B cell (primary cell): ENCODE measurements around the gene C3orf18. TPM values are rescaled to one million over a fixed set of nuclear protein-coding genes. Genes with fewer than 3 reads are reported as not detected.

Experiments
- ATAC-seq: fragments of 200-7000 bp; cut with Tn5 transposase; one replicate; pipeline ENCODE4 v1.10.0; 2021; ENCODE audit warnings: low read depth, mild to moderate bottlenecking, moderate number of reproducible peaks, moderate library complexity
- CTCF ChIA-PET: fragments of 350-600 bp; sonication (Branson Sonifier 250); formaldehyde crosslinking; loops from one replicate; lab custom pipeline; 2021; ENCODE audit warnings: antibody characterized with exemption, inconsistent platforms; lab: Charles Lee
- POLR2A ChIA-PET: fragments of 350-600 bp; sonication (Branson Sonifier 250); formaldehyde crosslinking; loops from one replicate; lab custom pipeline; 2021; ENCODE audit warnings: antibody characterized with exemption; lab: Charles Lee
- DNase-seq: peaks from one replicate; pipeline ENCODE4 v3.0.0; 2013
- H2AFZ ChIP-seq: 2 replicates; pipeline ENCODE4 v1.6.1; 2012; ENCODE audit warnings: mild to moderate bottlenecking, low read depth, low read length; ENCODE audit not compliant: insufficient read depth, poor library complexity, severe bottlenecking
- H3K27ac ChIP-seq, 2 donors: 1 replicate in 1 of 2; 2 replicates in 1 of 2; pipeline ENCODE4 v1.5.1; 2012 to 2013; ENCODE audit warnings: low read length in 2 of 2, mild to moderate bottlenecking in 2 of 2, moderate library complexity in 1 of 2
- H3K27me3 ChIP-seq, 4 experiments: fragments of 200-600 bp in 1 of 4; sonication (generic) in 1 of 4; replicated peaks in 1 of 4; 1 replicate in 2 of 4; 2 replicates in 2 of 4; pipeline versions ENCODE4 v1.6.1 to v1.7.0; 2013 to 2016; ENCODE audit warnings: low read length in 3 of 4, mild to moderate bottlenecking in 2 of 4, mixed read lengths in 1 of 4, moderate library complexity in 1 of 4; ENCODE audit not compliant: insufficient read depth in 4 of 4, control insufficient read depth in 3 of 4; ENCODE audit errors: control extremely low read depth in 1 of 4
- H3K36me3 ChIP-seq, 2 experiments: replicated peaks in 1 of 2; 1 replicate in 1 of 2; 2 replicates in 1 of 2; pipeline versions ENCODE4 v1.6.1 to v1.7.1; 2013; ENCODE audit warnings: low read length in 1 of 2; ENCODE audit not compliant: insufficient read depth in 2 of 2, control insufficient read depth in 1 of 2; ENCODE audit errors: control extremely low read depth in 1 of 2, extremely low read depth in 1 of 2
- H3K4me1 ChIP-seq, 2 donors: fragments of 200-600 bp in 1 of 2; sonication (generic) in 1 of 2; 1 replicate in 1 of 2; 2 replicates in 1 of 2; pipeline versions ENCODE4 v1.5.1 to v1.6.1; 2013 to 2017; ENCODE audit warnings: low read length in 2 of 2; ENCODE audit not compliant: control insufficient read depth in 2 of 2, insufficient read depth in 2 of 2
- H3K4me2 ChIP-seq: replicated peaks from 2 replicates; pipeline ENCODE3; 2012; ENCODE audit warnings: mild to moderate bottlenecking, low read depth, low read length; ENCODE audit not compliant: poor library complexity, severe bottlenecking
- H3K4me3 ChIP-seq, 5 experiments: fragments of 200-600 bp in 1 of 5; sonication (generic) in 1 of 5; 1 replicate in 3 of 5; 2 replicates in 2 of 5; pipeline versions ENCODE4 v1.5.1 to v1.7.0; 2011 to 2016; ENCODE audit warnings: low read length in 4 of 5, mild to moderate bottlenecking in 4 of 5, low read depth in 2 of 5, control low read depth in 1 of 5, moderate library complexity in 1 of 5; ENCODE audit not compliant: insufficient read depth in 1 of 5; ENCODE audit errors: control extremely low read depth in 1 of 5, extremely low read depth in 1 of 5
- H3K79me2 ChIP-seq: fragments of 200-600 bp; sonication (generic); one replicate; pipeline ENCODE4 v1.6.0; 2016; ENCODE audit warnings: low read length; ENCODE audit not compliant: control insufficient read depth, insufficient read depth
- H3K9ac ChIP-seq: fragments of 200-600 bp; sonication (generic); 2 replicates; pipeline ENCODE4 v1.6.1; 2017; ENCODE audit warnings: mild to moderate bottlenecking, low read length, moderate library complexity
- H3K9me3 ChIP-seq, 3 donors: one replicate each; pipeline versions ENCODE4 v1.6.1 to v1.7.1; 2013; ENCODE audit warnings: low read length in 2 of 3; ENCODE audit not compliant: control insufficient read depth in 2 of 3, insufficient read depth in 1 of 3; ENCODE audit errors: control extremely low read depth in 1 of 3
- H4K20me1 ChIP-seq: 2 replicates; pipeline ENCODE4 v1.6.0; 2012; ENCODE audit warnings: mild to moderate bottlenecking, low read length; ENCODE audit not compliant: insufficient read depth, control insufficient read depth, poor library complexity, severe bottlenecking
- H3K27ac Mint-ChIP-seq: one replicate; pipeline ENCODE4 v1.8.0; 2021; ENCODE audit warnings: mixed read lengths
- H3K27me3 Mint-ChIP-seq: one replicate; pipeline ENCODE4 v1.8.0; 2021; ENCODE audit warnings: mixed read lengths
- H3K4me1 Mint-ChIP-seq: one replicate; pipeline ENCODE4 v1.8.0; 2021; ENCODE audit warnings: mixed read lengths
- H3K4me3 Mint-ChIP-seq: one replicate; pipeline ENCODE4 v1.8.0; 2021; ENCODE audit warnings: mixed read lengths
- H3K9me3 Mint-ChIP-seq: one replicate; pipeline ENCODE4 v1.8.0; 2022; ENCODE audit warnings: mixed read lengths; ENCODE audit not compliant: insufficient read depth
- CTCF ChIP-seq: fragments of 200-600 bp; IDR thresholded peaks from one replicate; pipeline ENCODE4 v1.8.0; 2022; ENCODE audit warnings: antibody characterized with exemption, mild to moderate bottlenecking
- EZH2 ChIP-seq: IDR thresholded peaks from 2 replicates; pipeline ENCODE4 v1.6.1; 2012; ENCODE audit warnings: borderline replicate concordance, low read depth, mild to moderate bottlenecking, moderate library complexity, low read length; ENCODE audit not compliant: insufficient read depth, poor library complexity, severe bottlenecking
- WGBS: methylation state at CpG from one replicate; pipeline ENCODE4 v1.1.5; 2013; ENCODE audit warnings: missing lambda C conversion rate; ENCODE audit not compliant: insufficient coverage; 5-methylcytosine and 5-hydroxymethylcytosine counted together
- intact Hi-C: fragments of 100-400 bp; cut with micrococcal nuclease; formaldehyde crosslinking; loops from one replicate; pipeline ENCODE4 v1.10.0; 2022
- polyA plus RNA-seq: library from polyadenylated mRNA; depleted of rRNA; stranded (reverse); fragments of >200 nt; gene quantifications from 2 replicates; pipeline ENCODE4 v1.2.3, GENCODE V29; 2012
- total RNA-seq, 2 donors: library from RNA; stranded (reverse); fragments of 120-200 nt in 1 of 2; gene quantifications; 1 replicate in 1 of 2; 2 replicates in 1 of 2; pipeline versions ENCODE4 v1.2.3 to v1.2.4, GENCODE V29; 2013 to 2022

Gene C3orf18
- total and polyA plus RNA-seq, 2 donors (not counting 1 experiment from before 2014, with no cell fraction given): 14.3 to 15.4 TPM

DNA sequence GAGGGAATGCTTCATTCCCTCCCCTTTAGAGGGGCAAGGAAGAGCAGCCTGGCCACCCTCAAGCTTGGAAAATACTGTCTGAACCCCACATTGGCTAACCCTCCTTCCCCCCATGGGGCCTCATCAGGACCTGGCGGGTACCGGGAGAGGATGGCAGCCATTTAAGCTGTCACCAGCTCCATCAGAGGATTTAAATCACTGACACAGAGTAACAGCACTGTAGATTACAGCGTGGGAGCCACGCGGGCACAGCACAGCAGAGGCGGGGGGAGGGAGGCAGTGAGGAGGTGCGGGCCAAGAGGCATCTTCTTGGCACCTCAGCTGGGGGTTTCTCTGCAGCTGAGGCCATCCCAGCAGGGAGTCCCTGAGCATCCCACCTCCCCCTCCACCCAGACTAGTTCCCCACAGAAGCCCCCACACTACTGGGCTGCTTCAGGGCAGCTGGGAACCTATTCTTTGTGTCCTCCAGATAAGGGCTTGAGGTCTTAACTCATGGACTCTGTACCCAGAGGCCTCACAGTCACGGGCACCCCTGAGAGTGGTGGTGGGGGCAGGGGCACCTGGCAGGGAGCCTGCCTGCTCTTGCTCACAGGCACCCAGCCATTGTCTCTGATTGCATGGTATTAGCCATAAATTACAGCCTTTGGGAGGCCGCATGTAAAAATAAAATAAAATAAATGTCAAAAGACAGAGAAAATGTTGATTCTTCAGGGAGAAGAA lies 42.2 kb downstream of the C3orf18 start:
- H3K36me3 ChIP-seq: no peaks in the 10 kb centered on the region
- TF ChIP-seq EZH2: no peak
- no peak for TF ChIP-seq CTCF
- Mint-ChIP-seq H3K9me3 (no peaks in the 10 kb centered on the region), H3K27me3 (peaks cover 21% of the 10 kb centered on the region), H3K4me3 (no peak overlapping the region), H3K27ac (no peak overlapping the region), H3K4me1 (no peaks in the 10 kb centered on the region)
- POLR2A ChIA-PET: no interaction called here
- H3K27ac ChIP-seq: no peak overlapping the region
- H3K79me2 ChIP-seq: no peaks in the 10 kb centered on the region
- no peaks in the 10 kb centered on the region for H4K20me1 ChIP-seq
- H3K4me1 ChIP-seq: no peaks in the 10 kb centered on the region
- H3K27me3 ChIP-seq: peaks cover 0 to 12% (median 5%) of the 10 kb centered on the region in 4 experiments
- 77% methylated on average over 8 of the region's 9 CpGs for WGBS
- H3K4me3 ChIP-seq: no peak overlapping the region
- H3K9me3 ChIP-seq: no peaks in the 10 kb centered on the region
- intact Hi-C loops: no loop called here
- no peak for DNase-seq
- no peak overlapping the region for H2AFZ ChIP-seq
- ATAC-seq: no peak
- H3K4me2 ChIP-seq: no peak overlapping the region
- no peak overlapping the region for H3K9ac ChIP-seq
- CTCF ChIA-PET: interaction anchor here (3.4 kb wide), 1 partner anchor 11 kb away, joined by 16 read pairs; no protein-coding TSS in a partner anchor

DNA sequence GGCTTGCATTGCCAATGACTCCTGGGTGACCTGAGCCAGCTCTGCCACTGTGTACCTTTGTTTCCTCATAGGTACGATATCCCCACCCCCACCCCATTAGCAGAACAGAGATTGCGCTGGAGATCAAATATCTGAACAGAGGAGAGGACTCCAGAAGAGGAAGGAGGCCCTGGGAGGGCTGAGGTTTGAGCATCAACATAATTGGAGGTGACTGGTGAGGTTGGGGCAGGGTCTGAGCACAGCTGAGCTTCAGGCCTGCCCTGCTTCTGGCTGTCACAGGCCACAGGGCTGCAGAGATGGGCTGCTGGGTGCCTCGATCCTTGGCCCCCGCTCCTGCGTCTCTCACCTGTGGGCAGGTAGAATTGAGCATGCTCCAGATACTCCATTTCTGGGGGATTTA lies 42.8 kb downstream of the C3orf18 start:
- TF ChIP-seq EZH2 (no peak), CTCF (no peak)
- ChIA-PET POLR2A (no interaction called here), CTCF (interaction anchor here (1.0 to 3.4 kb wide), 3 partner anchors 10 to 127 kb away, joined by 3 to 16 read pairs (median 5); no protein-coding TSS in a partner anchor)
- peaks cover under 1% of the 10 kb centered on the region for H3K4me1 Mint-ChIP-seq
- Histone ChIP-seq H4K20me1 (no peaks in the 10 kb centered on the region), H3K4me1 (peaks cover 0 to under 1% of the 10 kb centered on the region in 2 donors), H3K27me3 (peaks cover 0 to 8% (median 4%) of the 10 kb centered on the region in 4 experiments), H2AFZ (no peak overlapping the region), H3K4me2 (no peak overlapping the region), H3K79me2 (no peaks in the 10 kb centered on the region), H3K27ac (no peak overlapping the region), H3K4me3 (no peak overlapping the region), H3K9ac (no peak overlapping the region), H3K36me3 (no peaks in the 10 kb centered on the region), H3K9me3 (no peaks in the 10 kb centered on the region)
- H3K4me3 Mint-ChIP-seq: no peak overlapping the region
- peaks cover 20% of the 10 kb centered on the region for H3K27me3 Mint-ChIP-seq
- H3K27ac Mint-ChIP-seq: no peak overlapping the region
- no peaks in the 10 kb centered on the region for H3K9me3 Mint-ChIP-seq
- 100% methylated on average over 3 of the region's 5 CpGs for WGBS
- ATAC-seq (no peak), DNase-seq (no peak)
- intact Hi-C loops: no loop called here
